HEK293 (cell line): ENCODE data around the gene SNX5.

Experiments
- CTCF ChIA-PET: fragments of 350-600 bp; formaldehyde crosslinking; extraction: SDS; loops from one replicate; lab custom pipeline; 2021; ENCODE audit warnings: antibody characterized with exemption; lab: Yijun Ruan, JAX
- POLR2A ChIA-PET: fragments of 300-600 bp; formaldehyde crosslinking; extraction: SDS; loops from one replicate; lab custom pipeline; 2020; ENCODE audit warnings: antibody characterized with exemption, inconsistent platforms; lab: Yijun Ruan, JAX
- H3K27ac ChIP-seq: fragments of 200-500 bp; sonication (Bioruptor generic); 2 replicates; pipeline ENCODE4 v1.5.1; 2014; ENCODE audit warnings: low read depth, low read length, control low read depth, inconsistent platforms; ENCODE audit errors: extremely low read depth
- H3K36me3 ChIP-seq, 2 experiments: fragments of 200-500 bp in 1 of 2; sonication (Bioruptor generic) in 1 of 2; 1 replicate in 1 of 2; 2 replicates in 1 of 2; pipeline ENCODE4 v1.5.1; 2014 to 2017; ENCODE audit warnings: inconsistent platforms in 2 of 2, low read length in 2 of 2; ENCODE audit not compliant: control insufficient read depth in 2 of 2, insufficient read depth in 1 of 2
- H3K4me1 ChIP-seq: fragments of 200-500 bp; sonication (Bioruptor generic); 2 replicates; pipeline ENCODE4 v1.5.1; 2014; ENCODE audit warnings: mild to moderate bottlenecking, low read length, inconsistent platforms; ENCODE audit not compliant: control insufficient read depth, insufficient read depth
- H3K4me3 ChIP-seq: 2 replicates; pipeline ENCODE4 v1.5.1; 2011; ENCODE audit warnings: low read depth, mild to moderate bottlenecking, control low read depth, low read length, moderate library complexity
- H3K9me3 ChIP-seq: fragments of 200-500 bp; sonication (Bioruptor generic); 2 replicates; pipeline ENCODE4 v1.5.1; 2014; ENCODE audit warnings: low read depth, low read length, inconsistent platforms; ENCODE audit not compliant: control insufficient read depth, insufficient read depth
- HIC1 ChIP-seq: fragments of 450-650 bp; formaldehyde crosslinking; IDR thresholded peaks from 2 replicates; pipeline ENCODE4 v1.5.1; 2016; ENCODE audit warnings: missing biosample characterization, missing genetic modification characterization
- INSM2 ChIP-seq: fragments of 450-650 bp; formaldehyde crosslinking; IDR thresholded peaks from 2 replicates; pipeline ENCODE4 v1.5.1; 2016; ENCODE audit warnings: missing biosample characterization, missing genetic modification characterization
- KLF1 ChIP-seq: fragments of 450-650 bp; formaldehyde crosslinking; IDR thresholded peaks from 2 replicates; pipeline ENCODE4 v1.5.1; 2016; ENCODE audit warnings: missing biosample characterization, missing genetic modification characterization
- MZF1 ChIP-seq: fragments of 450-650 bp; formaldehyde crosslinking; IDR thresholded peaks from 2 replicates; pipeline ENCODE4 v1.5.1; 2017; ENCODE audit warnings: missing biosample characterization, missing genetic modification characterization, borderline replicate concordance
- OVOL3 ChIP-seq: fragments of 450-650 bp; formaldehyde crosslinking; IDR thresholded peaks from 2 replicates; pipeline ENCODE4 v1.5.1; 2016; ENCODE audit warnings: missing biosample characterization, missing genetic modification characterization
- RBAK ChIP-seq: fragments of 450-650 bp; formaldehyde crosslinking; IDR thresholded peaks from 2 replicates; pipeline ENCODE4 v1.5.1; 2016; ENCODE audit warnings: missing biosample characterization, missing genetic modification characterization
- SP2 ChIP-seq: fragments of 450-650 bp; formaldehyde crosslinking; IDR thresholded peaks from 2 replicates; pipeline ENCODE4 v1.5.1; 2016; ENCODE audit warnings: missing biosample characterization, missing genetic modification characterization
- SP3 ChIP-seq: fragments of 450-650 bp; formaldehyde crosslinking; IDR thresholded peaks from 2 replicates; pipeline ENCODE4 v1.5.1; 2016; ENCODE audit warnings: missing biosample characterization, missing genetic modification characterization
- TCF7L2 ChIP-seq: IDR thresholded peaks from 2 replicates; pipeline ENCODE4 v1.6.1; 2011; ENCODE audit warnings: low read depth, mild to moderate bottlenecking, inconsistent platforms, low read length, moderate library complexity, borderline replicate concordance
- ZBTB48 ChIP-seq: fragments of 450-650 bp; formaldehyde crosslinking; IDR thresholded peaks from 2 replicates; pipeline ENCODE4 v1.5.1; 2016; ENCODE audit warnings: missing biosample characterization, missing genetic modification characterization
- ZNF10 ChIP-seq: fragments of 450-650 bp; formaldehyde crosslinking; IDR thresholded peaks from 2 replicates; pipeline ENCODE4 v1.5.1; 2017; ENCODE audit warnings: missing biosample characterization, missing genetic modification characterization
- ZNF114 ChIP-seq: fragments of 450-650 bp; formaldehyde crosslinking; IDR thresholded peaks from 2 replicates; pipeline ENCODE4 v1.5.0; 2017; ENCODE audit warnings: missing biosample characterization, missing genetic modification characterization
- ZNF121 ChIP-seq: fragments of 450-650 bp; formaldehyde crosslinking; IDR thresholded peaks from 2 replicates; pipeline ENCODE4 v1.5.1; 2016; ENCODE audit warnings: missing biosample characterization, missing genetic modification characterization
- ZNF18 ChIP-seq: fragments of 450-650 bp; formaldehyde crosslinking; IDR thresholded peaks from 2 replicates; pipeline ENCODE4 v1.5.1; 2016; ENCODE audit warnings: missing biosample characterization, missing genetic modification characterization
- ZNF19 ChIP-seq: fragments of 450-650 bp; formaldehyde crosslinking; IDR thresholded peaks from 2 replicates; pipeline ENCODE4; 2016; ENCODE audit warnings: missing biosample characterization, missing genetic modification characterization, low read depth
- ZNF24 ChIP-seq: fragments of 450-650 bp; formaldehyde crosslinking; IDR thresholded peaks from 2 replicates; pipeline ENCODE4 v1.5.1; 2016; ENCODE audit warnings: missing biosample characterization, missing genetic modification characterization
- ZNF350 ChIP-seq: fragments of 450-650 bp; formaldehyde crosslinking; IDR thresholded peaks from 2 replicates; pipeline ENCODE4 v1.5.0; 2017; ENCODE audit warnings: missing biosample characterization, mild to moderate bottlenecking, missing genetic modification characterization
- ZNF37A ChIP-seq: fragments of 450-650 bp; IDR thresholded peaks from 2 replicates; pipeline ENCODE4 v1.5.1; 2018; ENCODE audit warnings: missing biosample characterization, missing genetic modification characterization
- ZNF416 ChIP-seq: fragments of 450-650 bp; formaldehyde crosslinking; IDR thresholded peaks from 2 replicates; pipeline ENCODE4 v1.5.1; 2016; ENCODE audit warnings: missing biosample characterization, missing genetic modification characterization
- ZNF530 ChIP-seq: fragments of 450-650 bp; formaldehyde crosslinking; IDR thresholded peaks from 2 replicates; pipeline ENCODE4 v1.5.1; 2016; ENCODE audit warnings: low read depth, missing biosample characterization, missing genetic modification characterization
- ZNF645 ChIP-seq: fragments of 450-650 bp; formaldehyde crosslinking; IDR thresholded peaks from 2 replicates; pipeline ENCODE4; 2016; ENCODE audit warnings: missing biosample characterization, missing genetic modification characterization
- ZNF654 ChIP-seq: fragments of 450-650 bp; formaldehyde crosslinking; IDR thresholded peaks from 2 replicates; pipeline ENCODE4 v1.5.1; 2016; ENCODE audit warnings: low read depth, missing biosample characterization, missing genetic modification characterization
- ZNF670 ChIP-seq: fragments of 450-650 bp; formaldehyde crosslinking; IDR thresholded peaks from 2 replicates; pipeline ENCODE4 v1.5.1; 2016; ENCODE audit warnings: missing biosample characterization, missing genetic modification characterization, low read depth
- ZNF677 ChIP-seq: fragments of 450-650 bp; IDR thresholded peaks from 2 replicates; pipeline ENCODE4 v1.5.0; 2018; ENCODE audit warnings: missing biosample characterization, mild to moderate bottlenecking, missing genetic modification characterization, moderate library complexity
- ZNF701 ChIP-seq: fragments of 450-650 bp; formaldehyde crosslinking; IDR thresholded peaks from 2 replicates; pipeline ENCODE4 v1.5.1; 2016; ENCODE audit warnings: missing biosample characterization, missing genetic modification characterization
- ZNF791 ChIP-seq: fragments of 450-650 bp; formaldehyde crosslinking; IDR thresholded peaks from 2 replicates; pipeline ENCODE4 v1.5.1; 2016; ENCODE audit warnings: missing biosample characterization, missing genetic modification characterization
- ZSCAN5A ChIP-seq: fragments of 450-650 bp; formaldehyde crosslinking; IDR thresholded peaks from 2 replicates; pipeline ENCODE4 v1.5.1; 2016; ENCODE audit warnings: missing biosample characterization, missing genetic modification characterization

SNX5 gene

GRCh38 chr20:17897566-17898307 is 70.9 kb downstream of the SNX5 start:
- POLR2A ChIA-PET, result interaction anchor here (0.7 kb wide), 1 partner anchor 70 kb away, joined by 3 read pairs; no protein-coding TSS in a partner anchor
- H3K4me3 ChIP-seq, result no peak overlapping the region
- CTCF ChIA-PET, result interaction anchor here (0.6 to 2.6 kb wide), 24 partner anchors 10 to 813 kb away, joined by 3 to 11 read pairs (median 3); partner anchors contain the start of gene RRBP1
- TF ChIP-seq ZNF37A (no peak), ZNF530 (no peak), RBAK (tag by site-specific recombination) (no peak), ZNF670 (no peak), HIC1 (tag by site-specific recombination) (no peak), ZSCAN5A (tag by site-specific recombination) (no peak), ZNF654 (no peak), OVOL3 (tag by site-specific recombination) (no peak), ZNF10 (tag by site-specific recombination) (no peak), ZNF645 (no peak), SP2 (tag by site-specific recombination) (no peak), ZBTB48 (tag by site-specific recombination) (no peak), MZF1 (no peak), KLF1 (tag by site-specific recombination) (no peak), ZNF19 (tag by site-specific recombination) (no peak), ZNF791 (tag by site-specific recombination) (no peak)
- no peaks in the 10 kb centered on the region for H3K9me3 ChIP-seq
- H3K4me1 ChIP-seq, result no peaks in the 10 kb centered on the region
- H3K36me3 ChIP-seq, result no peaks in the 10 kb centered on the region
- H3K27ac ChIP-seq, result no peak overlapping the region

- ChIA-PET CTCF (interaction anchor here (0.6 to 2.6 kb wide), 5 partner anchors 16 to 392 kb away, joined by 3 to 11 read pairs (median 4); no protein-coding TSS in a partner anchor), POLR2A (no interaction called here)
- H3K4me3 ChIP-seq, result no peak overlapping the region
- H3K27ac ChIP-seq, result no peak overlapping the region
- H3K9me3 ChIP-seq, result no peaks in the 10 kb centered on the region
- no peaks in the 10 kb centered on the region for H3K4me1 ChIP-seq
- no peaks in the 10 kb centered on the region for H3K36me3 ChIP-seq
- TF ChIP-seq ZNF701 (no peak), ZNF677 (tag by site-specific recombination) (no peak), ZNF114 (no peak), SP3 (tag by site-specific recombination) (no peak), ZNF18 (tag by site-specific recombination) (no peak), ZNF121 (tag by site-specific recombination) (no peak), ZNF416 (no peak), ZNF24 (tag by site-specific recombination) (no peak), TCF7L2 (no peak), ZNF350 (no peak), ZSCAN5A (tag by site-specific recombination) (no peak), INSM2 (tag by site-specific recombination) (no peak)
Observed at GRCh38 chr20:17896771-17897369, 71.7 kb downstream of the SNX5 start.
